Right atrium auricular region (tissue), 2 donors: ENCODE results near the gene PTH1R. TPM values are rescaled to one million over a fixed set of nuclear protein-coding genes. Genes with fewer than 3 reads are reported as not detected.
A peak's percentile ranks its signal among the peaks of the same experiment; 100 is the strongest.

Source experiments
- DNase-seq: peaks from one replicate; pipeline ENCODE4 v3.0.0-alpha.2; 2019; ENCODE audit warnings: low spot score
- H3K27ac ChIP-seq, 2 donors: fragments of 200-600 bp; sonication (generic); 1 replicate in 1 of 2; 2 replicates in 1 of 2; pipeline ENCODE4 v1.5.1; 2016 to 2019
- H3K27me3 ChIP-seq, 2 donors: fragments of 200-600 bp; sonication (generic); one replicate each; pipeline versions ENCODE4 v1.5.1 to v1.6.0; 2017 to 2019
- H3K36me3 ChIP-seq: fragments of 200-600 bp; sonication (generic); one replicate; pipeline ENCODE4 v1.5.1; 2016
- H3K4me1 ChIP-seq, 2 donors: fragments of 200-600 bp; sonication (generic); one replicate each; pipeline versions ENCODE4 v1.5.1 to v1.6.0; 2017 to 2019
- H3K4me3 ChIP-seq, 2 donors: fragments of 200-600 bp; sonication (generic); 1 replicate in 1 of 2; 2 replicates in 1 of 2; pipeline ENCODE4 v1.5.1; 2017 to 2019; ENCODE audit warnings: mild to moderate bottlenecking in 1 of 2, moderate library complexity in 1 of 2
- H3K9me3 ChIP-seq, 2 donors: fragments of 200-600 bp; sonication (generic); one replicate each; pipeline ENCODE4 v1.5.1; 2019
- CTCF ChIP-seq, 2 donors: fragments of 200-600 bp; sonication (generic); IDR thresholded peaks; one replicate each; pipeline ENCODE4 v1.5.1; 2019; ENCODE audit warnings: antibody characterized with exemption in 2 of 2
- total RNA-seq, 2 donors: library from RNA; depleted of rRNA; stranded (reverse); fragments of >200 nt; gene quantifications; one replicate each; pipeline ENCODE4 v1.1.0, GENCODE V29; 2016

The PTH1R gene
- total RNA-seq, 2 donors from 2014 or later, result 7.2 to 10.1 TPM

- peak; percentile 56 for DNase-seq
- Histone ChIP-seq H3K27ac (peak overlapping the region; percentile 77 to 78), H3K4me1 (peaks cover 0 to 39% of the 10 kb centered on the region in 2 donors), H3K4me3 (peak overlapping the region in 1 of 2 donors; percentile 59), H3K27me3 (no peaks in the 10 kb centered on the region), H3K36me3 (no peaks in the 10 kb centered on the region), H3K9me3 (peaks cover 0 to 3% of the 10 kb centered on the region in 2 donors)
- no peak for TF ChIP-seq CTCF (IDR thresholded peaks at IDR 0.05)
Measured at GRCh38 chr3:46846624-46847542, 30.6 kb upstream of the PTH1R start.

- no peaks in the 10 kb centered on the region for H3K9me3 ChIP-seq
- DNase-seq, result peak; percentile 55
- H3K27ac ChIP-seq, result no peak overlapping the region
- H3K4me3 ChIP-seq, result no peak overlapping the region
- peaks cover 0 to 39% of the 10 kb centered on the region in 2 donors for H3K4me1 ChIP-seq
- no peak for TF ChIP-seq CTCF (IDR thresholded peaks at IDR 0.05)
- no peaks in the 10 kb centered on the region for H3K36me3 ChIP-seq
- H3K27me3 ChIP-seq, result no peaks in the 10 kb centered on the region
Measured at GRCh38 chr3:46847744-46848143, 29.8 kb upstream of the PTH1R start.

GRCh38 chr3:46848271-46849044, 29.1 kb upstream of the PTH1R start:
- TF ChIP-seq CTCF (IDR thresholded peaks at IDR 0.05), result peak in 1 of 2 donors; percentile 39
- DNase-seq, result peak; percentile 79
- Histone ChIP-seq H3K27me3 (no peaks in the 10 kb centered on the region), H3K4me3 (no peak overlapping the region), H3K4me1 (peaks cover 0 to 39% of the 10 kb centered on the region in 2 donors), H3K36me3 (no peaks in the 10 kb centered on the region), H3K27ac (peak overlapping the region in 1 of 2 donors; percentile 0), H3K9me3 (no peaks in the 10 kb centered on the region)

DNA sequence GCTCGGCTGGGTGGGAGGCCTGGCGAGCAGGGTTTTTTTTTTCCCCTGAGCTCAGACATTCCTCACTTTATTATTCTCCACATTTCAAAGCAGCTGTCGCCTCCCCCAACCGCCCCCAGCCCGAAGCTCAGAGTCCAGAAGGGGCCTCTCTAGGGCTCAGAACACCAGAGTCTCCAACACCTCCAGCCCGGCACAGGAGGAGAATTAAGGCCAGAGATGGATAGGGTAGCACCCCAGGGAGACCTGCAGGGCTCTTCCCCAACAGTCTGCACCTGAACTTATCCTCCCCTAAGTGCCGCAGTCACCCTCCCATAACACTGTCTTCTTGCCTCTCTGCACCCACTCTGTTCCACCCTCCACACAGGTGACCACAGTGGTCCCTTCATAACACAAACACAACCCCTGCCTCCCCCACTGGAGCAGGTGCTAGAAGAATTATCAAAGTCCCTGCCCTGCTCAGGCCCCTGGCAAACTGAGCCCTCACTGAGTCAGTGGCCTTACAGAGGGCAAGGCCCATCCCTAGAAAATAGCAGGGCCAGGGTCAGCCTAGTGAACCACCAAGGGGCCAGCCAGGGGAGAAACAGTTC, 28.4 kb upstream of the PTH1R start:
- Histone ChIP-seq H3K36me3 (no peaks in the 10 kb centered on the region), H3K9me3 (no peaks in the 10 kb centered on the region), H3K27ac (peak overlapping the region in 1 of 2 donors; percentile 0), H3K4me1 (peaks cover 0 to 39% of the 10 kb centered on the region in 2 donors), H3K27me3 (no peaks in the 10 kb centered on the region), H3K4me3 (no peak overlapping the region)
- peak; percentile 57 for DNase-seq
- no peak for TF ChIP-seq CTCF (IDR thresholded peaks at IDR 0.05)

DNA sequence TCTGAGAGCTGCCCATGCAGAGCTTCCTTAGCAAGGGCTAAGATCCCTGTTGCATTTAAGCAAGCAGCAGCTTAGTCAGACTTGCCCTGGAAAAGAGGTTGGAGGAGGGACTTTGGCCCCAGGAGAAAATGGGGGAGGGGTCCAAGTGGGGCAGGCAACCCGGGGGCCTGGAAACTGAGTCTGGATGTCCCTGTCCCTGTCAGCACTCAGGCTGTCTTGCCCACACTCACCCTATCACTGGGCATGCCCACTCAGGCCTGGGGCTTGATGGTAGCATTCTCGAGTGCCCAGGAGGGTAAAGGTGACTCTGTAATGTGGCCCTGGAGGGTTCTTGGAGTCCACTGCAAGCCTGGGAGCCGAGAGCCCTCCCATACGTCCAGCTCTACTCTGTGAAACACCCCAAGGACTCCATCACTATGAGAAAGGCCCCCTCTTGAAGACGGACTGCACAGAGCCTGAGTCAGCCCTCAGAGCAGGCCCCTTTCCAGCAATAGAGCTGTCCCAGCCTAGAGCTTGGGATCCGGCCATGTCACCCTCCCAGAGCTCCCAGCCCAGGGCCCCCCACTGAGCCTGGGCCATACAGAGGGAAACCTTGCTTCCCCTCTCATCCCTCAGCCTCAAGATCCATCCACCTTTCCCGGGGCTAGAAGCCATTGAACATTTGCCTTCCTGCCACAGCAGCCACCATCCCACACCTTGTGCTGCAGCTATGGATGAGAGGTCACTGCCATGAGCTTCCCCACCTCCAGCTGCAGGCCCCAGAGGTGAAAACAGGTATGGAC, 27.6 kb upstream of the PTH1R start:
- no peak for TF ChIP-seq CTCF (IDR thresholded peaks at IDR 0.05)
- H3K4me1 ChIP-seq, result peaks cover 0 to 36% of the 10 kb centered on the region in 2 donors
- H3K4me3 ChIP-seq, result no peak overlapping the region
- H3K36me3 ChIP-seq, result no peaks in the 10 kb centered on the region
- H3K27ac ChIP-seq, result no peak overlapping the region
- H3K9me3 ChIP-seq, result no peaks in the 10 kb centered on the region
- DNase-seq, result peak; percentile 58
- no peaks in the 10 kb centered on the region for H3K27me3 ChIP-seq
